22Rv1 (cell line): ENCODE data around the gene C1orf159.
A peak's percentile ranks its signal among the peaks of the same experiment; 100 is the strongest.

Source experiments
- ZFX ChIP-seq: fragments of 450-650 bp; IDR thresholded peaks from 2 replicates; pipeline ENCODE4 v1.6.1; 2017; ENCODE audit warnings: antibody characterized with exemption, borderline replicate concordance
- TF ChIP-seq, protein P1 (sequence below): fragments of 450-650 bp; IDR thresholded peaks from 2 replicates; pipeline ENCODE4 v1.5.1; 2017; ENCODE audit warnings: mild to moderate bottlenecking

GRCh38 chr1:1122078-1122811, 6.4 kb upstream of the C1orf159 start:
- TF ChIP-seq, protein P1, sequence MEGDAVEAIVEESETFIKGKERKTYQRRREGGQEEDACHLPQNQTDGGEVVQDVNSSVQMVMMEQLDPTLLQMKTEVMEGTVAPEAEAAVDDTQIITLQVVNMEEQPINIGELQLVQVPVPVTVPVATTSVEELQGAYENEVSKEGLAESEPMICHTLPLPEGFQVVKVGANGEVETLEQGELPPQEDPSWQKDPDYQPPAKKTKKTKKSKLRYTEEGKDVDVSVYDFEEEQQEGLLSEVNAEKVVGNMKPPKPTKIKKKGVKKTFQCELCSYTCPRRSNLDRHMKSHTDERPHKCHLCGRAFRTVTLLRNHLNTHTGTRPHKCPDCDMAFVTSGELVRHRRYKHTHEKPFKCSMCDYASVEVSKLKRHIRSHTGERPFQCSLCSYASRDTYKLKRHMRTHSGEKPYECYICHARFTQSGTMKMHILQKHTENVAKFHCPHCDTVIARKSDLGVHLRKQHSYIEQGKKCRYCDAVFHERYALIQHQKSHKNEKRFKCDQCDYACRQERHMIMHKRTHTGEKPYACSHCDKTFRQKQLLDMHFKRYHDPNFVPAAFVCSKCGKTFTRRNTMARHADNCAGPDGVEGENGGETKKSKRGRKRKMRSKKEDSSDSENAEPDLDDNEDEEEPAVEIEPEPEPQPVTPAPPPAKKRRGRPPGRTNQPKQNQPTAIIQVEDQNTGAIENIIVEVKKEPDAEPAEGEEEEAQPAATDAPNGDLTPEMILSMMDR: peak; percentile 93
- TF ChIP-seq ZFX: no peak
